Epithelial cell of esophagus (primary cell): ENCODE results near the gene CRB1.

Experiments
- DNase-seq: peaks from one replicate; pipeline ENCODE4 v3.0.0; 2010; ENCODE audit warnings: low read depth
- H3K4me3 ChIP-seq: 2 replicates; pipeline ENCODE4 v1.5.1; 2011; ENCODE audit warnings: mild to moderate bottlenecking, low read length, control low read depth
- CTCF ChIP-seq: IDR thresholded peaks from 2 replicates; pipeline ENCODE4 v1.5.1; 2011; ENCODE audit warnings: low read depth, mild to moderate bottlenecking, low read length, control low read depth, inconsistent platforms; ENCODE audit not compliant: insufficient read depth; ENCODE audit errors: missing control alignments

Gene CRB1

GRCh38 chr1:197339106-197340060 is 71.3 kb downstream of the CRB1 start:
- no peak for DNase-seq
- no peak overlapping the region for H3K4me3 ChIP-seq
- TF ChIP-seq CTCF: no peak

- DNase-seq: no peak
- H3K4me3 ChIP-seq: no peak overlapping the region
- no peak for TF ChIP-seq CTCF
Measured at GRCh38 chr1:197341626-197342025, 73.6 kb downstream of the CRB1 start.

- TF ChIP-seq CTCF: no peak
- no peak for DNase-seq
- H3K4me3 ChIP-seq: no peak overlapping the region
Measured at GRCh38 chr1:197342044-197342565, 74.1 kb downstream of the CRB1 start.

GRCh38 chr1:197342669-197343068 is 74.6 kb downstream of the CRB1 start:
- TF ChIP-seq CTCF: no peak
- DNase-seq: no peak
- no peak overlapping the region for H3K4me3 ChIP-seq

- no peak for TF ChIP-seq CTCF
- no peak overlapping the region for H3K4me3 ChIP-seq
- DNase-seq: no peak
Measured at GRCh38 chr1:197343663-197344273, 75.7 kb downstream of the CRB1 start.

- no peak overlapping the region for H3K4me3 ChIP-seq
- no peak for TF ChIP-seq CTCF
- DNase-seq: no peak
Measured at GRCh38 chr1:197351821-197352440, 83.9 kb downstream of the CRB1 start.
